HEK293 (cell line): ENCODE results near the gene TRIM23.

Source experiments
- KLF10 ChIP-seq: fragments of 450-650 bp; IDR thresholded peaks from 2 replicates; pipeline ENCODE4 v1.5.1; 2018; ENCODE audit warnings: missing biosample characterization, mild to moderate bottlenecking, missing genetic modification characterization
- KLF7 ChIP-seq: fragments of 450-650 bp; formaldehyde crosslinking; IDR thresholded peaks from 2 replicates; pipeline ENCODE4 v1.5.1; 2016; ENCODE audit warnings: missing biosample characterization, missing genetic modification characterization, borderline replicate concordance
- OSR2 ChIP-seq: fragments of 450-650 bp; formaldehyde crosslinking; IDR thresholded peaks from 2 replicates; pipeline ENCODE4 v1.5.1; 2016; ENCODE audit warnings: missing biosample characterization, missing genetic modification characterization
- SCRT1 ChIP-seq: fragments of 450-650 bp; formaldehyde crosslinking; IDR thresholded peaks from 2 replicates; pipeline ENCODE4 v1.5.1; 2016; ENCODE audit warnings: missing biosample characterization, missing genetic modification characterization, borderline replicate concordance
- SETDB1 ChIP-seq: IDR thresholded peaks from one replicate; pipeline ENCODE4 v1.6.1; 2017; ENCODE audit warnings: mild to moderate bottlenecking, low read length, moderate library complexity, mixed read lengths; ENCODE audit not compliant: insufficient read length
- TCF7L2 ChIP-seq: IDR thresholded peaks from 2 replicates; pipeline ENCODE4 v1.6.1; 2011; ENCODE audit warnings: low read depth, mild to moderate bottlenecking, inconsistent platforms, low read length, moderate library complexity, borderline replicate concordance
- ZBTB7A ChIP-seq: fragments of 450-650 bp; formaldehyde crosslinking; IDR thresholded peaks from 2 replicates; pipeline ENCODE4 v1.5.1; 2016; ENCODE audit warnings: low read depth, missing biosample characterization, missing genetic modification characterization
- ZNF138 ChIP-seq: fragments of 450-650 bp; formaldehyde crosslinking; IDR thresholded peaks from 2 replicates; pipeline ENCODE4 v1.5.1; 2016; ENCODE audit warnings: missing biosample characterization, missing genetic modification characterization, borderline replicate concordance
- ZNF169 ChIP-seq: fragments of 450-650 bp; formaldehyde crosslinking; IDR thresholded peaks from 2 replicates; pipeline ENCODE4 v1.5.1; 2016; ENCODE audit warnings: missing biosample characterization, missing genetic modification characterization
- ZNF211 ChIP-seq: fragments of 450-650 bp; formaldehyde crosslinking; IDR thresholded peaks from 2 replicates; pipeline ENCODE4 v1.5.1; 2016; ENCODE audit warnings: low read depth, missing biosample characterization, missing genetic modification characterization
- ZNF350 ChIP-seq: fragments of 450-650 bp; formaldehyde crosslinking; IDR thresholded peaks from 2 replicates; pipeline ENCODE4 v1.5.0; 2017; ENCODE audit warnings: missing biosample characterization, mild to moderate bottlenecking, missing genetic modification characterization
- ZNF426 ChIP-seq: fragments of 450-650 bp; formaldehyde crosslinking; IDR thresholded peaks from 2 replicates; pipeline ENCODE4 v1.5.1; 2017; ENCODE audit warnings: missing biosample characterization, missing genetic modification characterization, mild to moderate bottlenecking, inconsistent platforms, moderate library complexity
- ZNF48 ChIP-seq: fragments of 450-650 bp; formaldehyde crosslinking; IDR thresholded peaks from 2 replicates; pipeline ENCODE4 v1.5.1; 2016; ENCODE audit warnings: missing biosample characterization, missing genetic modification characterization
- ZNF501 ChIP-seq: fragments of 450-650 bp; formaldehyde crosslinking; IDR thresholded peaks from 2 replicates; pipeline ENCODE4 v1.5.1; 2016; ENCODE audit warnings: missing biosample characterization, missing genetic modification characterization
- ZNF530 ChIP-seq: fragments of 450-650 bp; formaldehyde crosslinking; IDR thresholded peaks from 2 replicates; pipeline ENCODE4 v1.5.1; 2016; ENCODE audit warnings: low read depth, missing biosample characterization, missing genetic modification characterization
- ZNF549 ChIP-seq: fragments of 450-650 bp; IDR thresholded peaks from 2 replicates; pipeline ENCODE4 v1.5.1; 2018; ENCODE audit warnings: missing biosample characterization, missing genetic modification characterization, mild to moderate bottlenecking, inconsistent platforms, moderate library complexity
- ZNF561 ChIP-seq: fragments of 450-650 bp; IDR thresholded peaks from 2 replicates; pipeline ENCODE4 v1.5.1; 2018; ENCODE audit warnings: missing biosample characterization, missing genetic modification characterization, borderline replicate concordance
- ZNF658 ChIP-seq: fragments of 450-650 bp; formaldehyde crosslinking; IDR thresholded peaks from 2 replicates; pipeline ENCODE4; 2016; ENCODE audit warnings: missing biosample characterization, missing genetic modification characterization
- ZNF785 ChIP-seq: fragments of 450-650 bp; formaldehyde crosslinking; IDR thresholded peaks from 2 replicates; pipeline ENCODE4 v1.5.1; 2016; ENCODE audit warnings: missing biosample characterization, missing genetic modification characterization
- ZNF843 ChIP-seq: fragments of 450-650 bp; formaldehyde crosslinking; IDR thresholded peaks from 2 replicates; pipeline ENCODE4 v1.5.1; 2016; ENCODE audit warnings: missing biosample characterization, missing genetic modification characterization
- ZSCAN16 ChIP-seq: fragments of 450-650 bp; formaldehyde crosslinking; IDR thresholded peaks from 2 replicates; pipeline ENCODE4 v1.5.1; 2016; ENCODE audit warnings: missing biosample characterization, missing genetic modification characterization
- ZSCAN23 ChIP-seq: fragments of 450-650 bp; formaldehyde crosslinking; IDR thresholded peaks from 2 replicates; pipeline ENCODE4 v1.5.1; 2016; ENCODE audit warnings: missing biosample characterization, missing genetic modification characterization
- ZXDB ChIP-seq: fragments of 450-650 bp; formaldehyde crosslinking; IDR thresholded peaks from 2 replicates; pipeline ENCODE4 v1.5.1; 2016; ENCODE audit warnings: missing biosample characterization, missing genetic modification characterization
- TF ChIP-seq, protein P1 (sequence below): fragments of 450-650 bp; formaldehyde crosslinking; IDR thresholded peaks from 2 replicates; pipeline ENCODE4 v1.5.1; 2016; ENCODE audit warnings: missing biosample characterization, missing genetic modification characterization
- TF ChIP-seq, protein P2 (sequence below): fragments of 450-650 bp; formaldehyde crosslinking; IDR thresholded peaks from 2 replicates; pipeline ENCODE4 v1.5.1; 2016; ENCODE audit warnings: missing biosample characterization, missing genetic modification characterization
- TF ChIP-seq, protein P3 (sequence below): sonication (generic); formaldehyde crosslinking; IDR thresholded peaks from 2 replicates; pipeline ENCODE4 v1.8.1; 2022; ENCODE audit warnings: mild to moderate bottlenecking, moderate library complexity, missing genetic modification reagents
- TF ChIP-seq, protein P4 (sequence below): fragments of 450-650 bp; formaldehyde crosslinking; IDR thresholded peaks from 2 replicates; pipeline ENCODE4 v1.5.1; 2016; ENCODE audit warnings: missing biosample characterization, missing genetic modification characterization
- TF ChIP-seq, protein P5 (sequence below): fragments of 450-650 bp; formaldehyde crosslinking; IDR thresholded peaks from 2 replicates; pipeline ENCODE4 v1.5.1; 2016; ENCODE audit warnings: missing biosample characterization, missing genetic modification characterization
- TF ChIP-seq, protein P6 (sequence below): fragments of 450-650 bp; formaldehyde crosslinking; IDR thresholded peaks from 2 replicates; pipeline ENCODE4 v1.5.1; 2017; ENCODE audit warnings: missing biosample characterization, missing genetic modification characterization

TRIM23 gene

DNA sequence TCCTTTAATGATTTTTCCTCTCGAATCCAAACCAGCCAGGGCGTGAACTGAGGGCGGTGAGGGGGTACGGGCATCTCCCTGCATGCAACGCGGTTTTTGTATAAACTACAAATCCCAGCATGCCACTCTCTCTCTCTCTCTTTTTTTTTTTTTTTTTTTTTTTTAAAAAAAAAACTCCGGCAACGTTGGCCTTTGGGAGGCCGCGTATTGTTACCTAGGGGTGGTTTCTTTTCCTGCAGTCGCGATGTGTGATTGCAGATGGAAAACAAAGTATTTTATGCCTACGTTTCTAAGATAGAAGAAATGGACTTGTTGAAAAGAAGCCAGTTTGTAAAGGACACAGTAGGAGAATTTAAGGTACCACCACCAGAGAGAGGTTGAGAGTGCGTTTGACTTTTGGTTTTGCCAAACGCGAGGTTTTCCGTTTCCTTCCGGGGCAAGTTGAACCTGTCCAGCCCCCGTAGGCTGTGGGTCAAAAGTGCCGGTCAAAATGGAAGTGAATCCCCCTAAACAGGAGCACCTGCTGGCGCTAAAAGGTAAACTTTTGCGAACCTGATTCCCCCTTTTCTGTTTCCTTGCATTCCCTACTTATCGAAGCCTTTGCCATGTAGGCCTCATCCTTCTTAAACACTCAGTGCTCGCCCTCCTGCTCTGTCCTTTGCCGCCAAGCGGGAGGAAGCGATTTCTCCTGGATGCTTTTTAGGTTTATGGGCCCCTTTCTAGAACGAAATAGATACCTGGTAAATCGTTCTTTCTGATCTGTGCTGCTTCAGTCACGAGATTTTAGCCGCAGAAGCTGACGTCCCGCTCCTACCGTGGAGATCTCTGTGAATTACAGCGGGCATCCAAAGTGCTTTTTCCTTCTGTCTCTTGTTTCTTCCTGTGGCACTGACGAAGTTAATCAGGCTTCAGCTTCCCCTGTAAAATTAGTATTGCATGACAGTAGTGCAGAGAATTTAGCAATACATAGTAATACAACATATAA lies 730 bp upstream of the TRIM23 start, which contains the start of the genes SHLD3 and TRAPPC13 (continued):
- TF ChIP-seq KLF10 (tag by site-specific recombination), result peak; percentile 46; the same call in 1 of the 2 replicates
- TF ChIP-seq SETDB1, result no peak
- TF ChIP-seq ZBTB7A (tag by site-specific recombination), result no peak
- no peak for TF ChIP-seq ZNF169 (tag by site-specific recombination)
- no peak for TF ChIP-seq ZNF350 (tag by site-specific recombination)
- no peak for TF ChIP-seq KLF7
- TF ChIP-seq, protein P1, sequence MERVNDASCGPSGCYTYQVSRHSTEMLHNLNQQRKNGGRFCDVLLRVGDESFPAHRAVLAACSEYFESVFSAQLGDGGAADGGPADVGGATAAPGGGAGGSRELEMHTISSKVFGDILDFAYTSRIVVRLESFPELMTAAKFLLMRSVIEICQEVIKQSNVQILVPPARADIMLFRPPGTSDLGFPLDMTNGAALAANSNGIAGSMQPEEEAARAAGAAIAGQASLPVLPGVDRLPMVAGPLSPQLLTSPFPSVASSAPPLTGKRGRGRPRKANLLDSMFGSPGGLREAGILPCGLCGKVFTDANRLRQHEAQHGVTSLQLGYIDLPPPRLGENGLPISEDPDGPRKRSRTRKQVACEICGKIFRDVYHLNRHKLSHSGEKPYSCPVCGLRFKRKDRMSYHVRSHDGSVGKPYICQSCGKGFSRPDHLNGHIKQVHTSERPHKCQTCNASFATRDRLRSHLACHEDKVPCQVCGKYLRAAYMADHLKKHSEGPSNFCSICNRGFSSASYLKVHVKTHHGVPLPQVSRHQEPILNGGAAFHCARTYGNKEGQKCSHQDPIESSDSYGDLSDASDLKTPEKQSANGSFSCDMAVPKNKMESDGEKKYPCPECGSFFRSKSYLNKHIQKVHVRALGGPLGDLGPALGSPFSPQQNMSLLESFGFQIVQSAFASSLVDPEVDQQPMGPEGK (tag by site-specific recombination), result peak; percentile 27; the same call in 1 of the 2 replicates
- no peak for TF ChIP-seq ZNF211
- TF ChIP-seq TCF7L2, result no peak
- no peak for TF ChIP-seq ZNF501 (tag by site-specific recombination)
- no peak for TF ChIP-seq ZNF785 (tag by site-specific recombination)
- TF ChIP-seq, protein P2, sequence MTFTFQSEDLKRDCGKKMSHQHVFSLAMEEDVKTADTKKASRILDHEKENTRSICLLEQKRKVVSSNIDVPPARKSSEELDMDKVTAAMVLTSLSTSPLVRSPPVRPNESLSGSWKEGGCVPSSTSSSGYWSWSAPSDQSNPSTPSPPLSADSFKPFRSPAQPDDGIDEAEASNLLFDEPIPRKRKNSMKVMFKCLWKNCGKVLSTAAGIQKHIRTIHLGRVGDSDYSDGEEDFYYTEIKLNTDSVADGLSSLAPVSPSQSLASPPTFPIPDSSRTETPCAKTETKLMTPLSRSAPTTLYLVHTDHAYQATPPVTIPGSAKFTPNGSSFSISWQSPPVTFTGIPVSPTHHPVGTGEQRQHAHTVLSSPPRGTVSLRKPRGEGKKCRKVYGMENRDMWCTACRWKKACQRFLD (tag by site-specific recombination), result no peak
- TF ChIP-seq ZSCAN23 (tag by site-specific recombination), result no peak
- TF ChIP-seq ZSCAN16, result 0 out of 2 replicates have a peak, but pooled peaks have one; percentile 21
- no peak for TF ChIP-seq ZNF658
- TF ChIP-seq ZNF138, result no peak
- no peak for TF ChIP-seq SCRT1 (tag by site-specific recombination)
- peak; percentile 68; the same call in 1 of the 2 replicates for TF ChIP-seq ZXDB (tag by site-specific recombination)
- TF ChIP-seq ZNF48 (tag by site-specific recombination), result no peak
- TF ChIP-seq ZNF530, result no peak
- no peak for TF ChIP-seq ZNF549
- TF ChIP-seq, protein P3, sequence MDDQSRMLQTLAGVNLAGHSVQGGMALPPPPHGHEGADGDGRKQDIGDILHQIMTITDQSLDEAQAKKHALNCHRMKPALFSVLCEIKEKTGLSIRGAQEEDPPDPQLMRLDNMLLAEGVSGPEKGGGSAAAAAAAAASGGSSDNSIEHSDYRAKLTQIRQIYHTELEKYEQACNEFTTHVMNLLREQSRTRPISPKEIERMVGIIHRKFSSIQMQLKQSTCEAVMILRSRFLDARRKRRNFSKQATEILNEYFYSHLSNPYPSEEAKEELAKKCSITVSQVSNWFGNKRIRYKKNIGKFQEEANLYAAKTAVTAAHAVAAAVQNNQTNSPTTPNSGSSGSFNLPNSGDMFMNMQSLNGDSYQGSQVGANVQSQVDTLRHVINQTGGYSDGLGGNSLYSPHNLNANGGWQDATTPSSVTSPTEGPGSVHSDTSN (CRISPR knock-in tag), result no peak
- no peak; the same call in 1 of the 2 replicates for TF ChIP-seq OSR2 (tag by site-specific recombination)
- no peak for TF ChIP-seq ZNF843 (tag by site-specific recombination)
- peak; percentile 24; the same call in 1 of the 2 replicates for TF ChIP-seq ZNF561 (tag by site-specific recombination)
- TF ChIP-seq, protein P4, sequence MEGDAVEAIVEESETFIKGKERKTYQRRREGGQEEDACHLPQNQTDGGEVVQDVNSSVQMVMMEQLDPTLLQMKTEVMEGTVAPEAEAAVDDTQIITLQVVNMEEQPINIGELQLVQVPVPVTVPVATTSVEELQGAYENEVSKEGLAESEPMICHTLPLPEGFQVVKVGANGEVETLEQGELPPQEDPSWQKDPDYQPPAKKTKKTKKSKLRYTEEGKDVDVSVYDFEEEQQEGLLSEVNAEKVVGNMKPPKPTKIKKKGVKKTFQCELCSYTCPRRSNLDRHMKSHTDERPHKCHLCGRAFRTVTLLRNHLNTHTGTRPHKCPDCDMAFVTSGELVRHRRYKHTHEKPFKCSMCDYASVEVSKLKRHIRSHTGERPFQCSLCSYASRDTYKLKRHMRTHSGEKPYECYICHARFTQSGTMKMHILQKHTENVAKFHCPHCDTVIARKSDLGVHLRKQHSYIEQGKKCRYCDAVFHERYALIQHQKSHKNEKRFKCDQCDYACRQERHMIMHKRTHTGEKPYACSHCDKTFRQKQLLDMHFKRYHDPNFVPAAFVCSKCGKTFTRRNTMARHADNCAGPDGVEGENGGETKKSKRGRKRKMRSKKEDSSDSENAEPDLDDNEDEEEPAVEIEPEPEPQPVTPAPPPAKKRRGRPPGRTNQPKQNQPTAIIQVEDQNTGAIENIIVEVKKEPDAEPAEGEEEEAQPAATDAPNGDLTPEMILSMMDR (tag by site-specific recombination), result no peak; the same call in 1 of the 2 replicates
- TF ChIP-seq, protein P5, sequence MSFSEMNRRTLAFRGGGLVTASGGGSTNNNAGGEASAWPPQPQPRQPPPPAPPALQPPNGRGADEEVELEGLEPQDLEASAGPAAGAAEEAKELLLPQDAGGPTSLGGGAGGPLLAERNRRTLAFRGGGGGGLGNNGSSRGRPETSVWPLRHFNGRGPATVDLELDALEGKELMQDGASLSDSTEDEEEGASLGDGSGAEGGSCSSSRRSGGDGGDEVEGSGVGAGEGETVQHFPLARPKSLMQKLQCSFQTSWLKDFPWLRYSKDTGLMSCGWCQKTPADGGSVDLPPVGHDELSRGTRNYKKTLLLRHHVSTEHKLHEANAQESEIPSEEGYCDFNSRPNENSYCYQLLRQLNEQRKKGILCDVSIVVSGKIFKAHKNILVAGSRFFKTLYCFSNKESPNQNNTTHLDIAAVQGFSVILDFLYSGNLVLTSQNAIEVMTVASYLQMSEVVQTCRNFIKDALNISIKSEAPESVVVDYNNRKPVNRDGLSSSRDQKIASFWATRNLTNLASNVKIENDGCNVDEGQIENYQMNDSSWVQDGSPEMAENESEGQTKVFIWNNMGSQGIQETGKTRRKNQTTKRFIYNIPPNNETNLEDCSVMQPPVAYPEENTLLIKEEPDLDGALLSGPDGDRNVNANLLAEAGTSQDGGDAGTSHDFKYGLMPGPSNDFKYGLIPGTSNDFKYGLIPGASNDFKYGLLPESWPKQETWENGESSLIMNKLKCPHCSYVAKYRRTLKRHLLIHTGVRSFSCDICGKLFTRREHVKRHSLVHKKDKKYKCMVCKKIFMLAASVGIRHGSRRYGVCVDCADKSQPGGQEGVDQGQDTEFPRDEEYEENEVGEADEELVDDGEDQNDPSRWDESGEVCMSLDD (tag by site-specific recombination), result no peak
- no peak for TF ChIP-seq ZNF426
- TF ChIP-seq, protein P6, sequence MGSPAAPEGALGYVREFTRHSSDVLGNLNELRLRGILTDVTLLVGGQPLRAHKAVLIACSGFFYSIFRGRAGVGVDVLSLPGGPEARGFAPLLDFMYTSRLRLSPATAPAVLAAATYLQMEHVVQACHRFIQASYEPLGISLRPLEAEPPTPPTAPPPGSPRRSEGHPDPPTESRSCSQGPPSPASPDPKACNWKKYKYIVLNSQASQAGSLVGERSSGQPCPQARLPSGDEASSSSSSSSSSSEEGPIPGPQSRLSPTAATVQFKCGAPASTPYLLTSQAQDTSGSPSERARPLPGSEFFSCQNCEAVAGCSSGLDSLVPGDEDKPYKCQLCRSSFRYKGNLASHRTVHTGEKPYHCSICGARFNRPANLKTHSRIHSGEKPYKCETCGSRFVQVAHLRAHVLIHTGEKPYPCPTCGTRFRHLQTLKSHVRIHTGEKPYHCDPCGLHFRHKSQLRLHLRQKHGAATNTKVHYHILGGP, result no peak
